Testis (tissue), 2 donors: ENCODE results near the gene ZNF276.

Experiments
- POLR2A ChIP-seq: fragments of 450-650 bp; IDR thresholded peaks from one replicate; pipeline ENCODE4 v1.6.1; 2017; ENCODE audit warnings: antibody characterized with exemption, mild to moderate bottlenecking, moderate library complexity
- TF ChIP-seq, protein P1 (sequence below), 3 experiments: fragments of 450-650 bp in 2 of 3; fragments of 200-600 bp in 1 of 3; sonication (generic) in 1 of 3; IDR thresholded peaks; one replicate each; pipeline ENCODE4 v1.5.1; 2016 to 2019; ENCODE audit warnings: antibody characterized with exemption in 3 of 3, mild to moderate bottlenecking in 2 of 3, moderate library complexity in 1 of 3

DNA sequence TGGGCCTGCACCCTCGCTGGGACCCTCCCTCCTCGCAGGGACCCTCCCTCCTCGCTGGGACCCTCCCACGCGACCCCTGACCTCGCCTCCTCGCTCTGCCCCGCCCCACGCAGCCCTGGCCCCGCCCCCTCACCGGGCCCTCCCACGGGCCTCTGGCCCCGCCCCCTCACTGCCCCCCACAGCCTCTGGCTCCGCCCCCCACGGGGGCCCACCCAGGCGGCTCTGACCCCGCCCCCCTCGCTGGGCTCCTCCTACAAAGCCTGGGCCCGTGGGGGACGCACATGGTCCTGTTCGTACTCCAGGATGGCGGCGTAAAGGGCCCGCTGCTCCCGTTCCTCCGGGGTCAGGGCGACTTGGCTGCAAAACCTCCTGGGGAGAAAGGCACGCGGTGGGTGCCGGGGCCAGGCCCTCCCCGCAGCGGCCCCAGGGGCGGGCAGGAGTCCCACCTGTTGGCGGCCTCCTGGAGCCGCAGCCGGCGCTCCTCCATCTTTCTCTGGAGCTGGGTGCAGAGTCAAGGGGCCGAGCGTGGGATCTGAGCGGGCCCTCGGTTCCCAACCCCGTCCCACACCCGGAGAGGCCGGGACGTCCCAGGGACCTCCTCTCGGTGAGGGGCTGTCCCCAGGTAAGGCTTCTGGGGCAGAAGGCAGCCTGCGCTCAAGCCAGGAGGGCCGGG, 9.6 kb upstream of the ZNF276 start:
- TF ChIP-seq, protein P1, sequence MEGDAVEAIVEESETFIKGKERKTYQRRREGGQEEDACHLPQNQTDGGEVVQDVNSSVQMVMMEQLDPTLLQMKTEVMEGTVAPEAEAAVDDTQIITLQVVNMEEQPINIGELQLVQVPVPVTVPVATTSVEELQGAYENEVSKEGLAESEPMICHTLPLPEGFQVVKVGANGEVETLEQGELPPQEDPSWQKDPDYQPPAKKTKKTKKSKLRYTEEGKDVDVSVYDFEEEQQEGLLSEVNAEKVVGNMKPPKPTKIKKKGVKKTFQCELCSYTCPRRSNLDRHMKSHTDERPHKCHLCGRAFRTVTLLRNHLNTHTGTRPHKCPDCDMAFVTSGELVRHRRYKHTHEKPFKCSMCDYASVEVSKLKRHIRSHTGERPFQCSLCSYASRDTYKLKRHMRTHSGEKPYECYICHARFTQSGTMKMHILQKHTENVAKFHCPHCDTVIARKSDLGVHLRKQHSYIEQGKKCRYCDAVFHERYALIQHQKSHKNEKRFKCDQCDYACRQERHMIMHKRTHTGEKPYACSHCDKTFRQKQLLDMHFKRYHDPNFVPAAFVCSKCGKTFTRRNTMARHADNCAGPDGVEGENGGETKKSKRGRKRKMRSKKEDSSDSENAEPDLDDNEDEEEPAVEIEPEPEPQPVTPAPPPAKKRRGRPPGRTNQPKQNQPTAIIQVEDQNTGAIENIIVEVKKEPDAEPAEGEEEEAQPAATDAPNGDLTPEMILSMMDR (IDR thresholded peaks at IDR 0.05): no peak
- no peak for TF ChIP-seq POLR2A
